IPS DF 19.7 (cell line): ENCODE measurements around the gene TCAF1.
"Not testable (repeated sequence)": the region's sequence is repeated elsewhere in the genome, so short reads cannot be mapped to it uniquely, and the experiment has no call there.

ENCODE experiments used
- DNase-seq: peaks from one replicate; pipeline ENCODE4 v3.0.0-alpha.2; 2013; ENCODE audit warnings: low read depth, low spot score

Gene TCAF1

DNA sequence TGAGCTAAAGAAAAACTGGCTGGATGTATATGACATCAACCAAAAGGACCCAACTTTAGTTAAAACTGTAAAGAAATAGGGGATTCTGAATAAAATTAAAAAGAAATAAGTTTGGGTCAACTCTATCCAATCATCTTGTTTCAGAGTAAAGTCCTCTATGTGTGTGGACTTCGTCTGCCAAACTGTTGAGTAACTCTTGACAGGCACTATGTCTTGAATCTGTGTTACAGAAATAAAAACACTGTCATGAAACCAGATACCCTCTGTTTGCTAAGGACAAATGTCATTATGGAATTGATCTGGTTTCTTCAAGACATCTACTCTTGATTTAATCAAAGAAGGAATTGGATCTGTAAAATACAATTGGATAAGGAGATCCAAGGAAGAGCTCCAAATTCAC is 46.5 kb downstream of the TCAF1 start:
- DNase-seq, result not testable (repeated sequence)

DNA sequence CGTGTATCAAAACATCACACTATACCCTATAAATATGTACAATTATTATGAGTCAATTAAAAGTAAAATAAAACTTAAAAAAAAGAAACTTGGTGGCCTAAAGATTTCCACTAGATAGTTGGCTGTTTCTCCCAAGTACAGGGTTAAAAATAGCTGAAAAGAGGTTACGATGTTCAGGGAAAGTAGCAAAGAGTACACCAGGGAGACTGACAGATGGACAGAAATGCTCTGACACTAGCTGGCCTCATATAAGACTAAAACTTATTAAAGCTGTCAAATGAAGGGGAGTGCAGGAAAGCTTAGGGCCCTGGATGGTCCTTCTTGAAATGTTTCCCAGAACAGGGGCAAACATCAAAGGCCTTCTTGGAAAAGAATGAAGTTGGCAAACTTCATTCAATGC is 51.3 kb downstream of the TCAF1 start:
- DNase-seq, result no peak

DNA sequence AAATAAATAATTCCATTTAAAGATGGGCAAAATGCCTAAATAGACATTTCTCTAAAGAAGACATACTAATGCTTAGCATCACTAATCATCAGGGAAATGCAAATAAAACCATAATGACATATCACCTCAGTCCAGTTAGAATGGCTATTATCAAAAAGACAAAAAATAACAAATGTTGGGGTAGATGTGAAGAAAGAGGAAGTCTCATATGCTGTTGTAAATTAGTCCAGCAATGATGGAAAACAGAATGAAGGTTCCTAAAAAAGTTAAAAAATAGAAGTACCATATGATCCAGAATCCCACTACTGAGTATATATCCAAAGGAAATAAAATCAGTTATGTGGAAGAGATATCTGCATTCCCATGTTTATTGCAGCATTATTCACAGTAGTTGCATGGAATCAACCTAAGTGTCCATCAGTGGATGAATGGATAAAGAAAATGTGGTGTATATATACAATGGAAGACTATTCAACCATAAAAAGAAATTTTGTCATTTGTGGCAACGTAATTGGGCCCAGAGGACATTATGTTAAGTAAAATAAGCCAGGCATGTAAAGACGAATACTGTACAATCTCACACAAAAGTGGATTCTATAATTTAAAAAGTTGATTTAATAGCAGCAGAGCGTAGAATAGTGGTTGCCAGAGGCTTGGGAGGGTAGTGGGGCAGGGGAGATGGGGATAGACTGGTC is 52.0 kb downstream of the TCAF1 start:
- no peak for DNase-seq

DNA sequence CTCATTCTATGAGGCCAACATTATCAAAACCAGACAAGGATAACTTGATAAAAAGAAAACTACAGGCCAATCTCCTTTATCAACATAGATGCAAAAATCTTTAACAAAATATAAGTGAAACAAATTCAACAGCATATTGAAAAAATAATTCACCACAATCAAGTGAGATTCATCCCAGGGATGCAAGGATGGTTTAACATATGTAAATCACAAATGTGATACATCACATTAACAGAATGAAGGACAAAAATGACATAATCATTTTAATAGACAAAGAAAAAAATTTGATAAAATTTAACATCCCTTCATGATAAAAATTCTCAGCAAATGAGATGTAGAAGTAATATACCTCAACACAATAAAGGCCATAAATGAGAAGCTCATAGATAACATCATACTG is 53.8 kb downstream of the TCAF1 start:
- no peak for DNase-seq

DNA sequence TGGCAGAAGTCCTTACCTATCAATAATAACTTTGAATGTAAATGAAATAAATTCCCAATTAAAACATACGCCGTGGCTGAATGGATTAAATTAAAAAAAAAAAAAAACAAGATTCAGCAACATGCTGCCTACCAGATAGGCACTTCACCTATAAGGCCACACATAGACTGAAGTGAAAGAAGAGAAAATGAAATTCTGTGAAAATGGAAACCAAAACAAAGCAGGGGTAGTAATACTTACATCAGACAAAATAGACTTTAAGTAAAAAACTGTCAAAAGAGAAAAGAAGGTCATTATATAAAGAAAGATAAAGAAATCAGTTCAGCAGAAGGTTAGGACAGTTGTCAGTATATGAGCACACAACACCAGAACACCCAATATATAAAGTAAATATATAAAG is 55.3 kb downstream of the TCAF1 start:
- DNase-seq, result no peak

DNA sequence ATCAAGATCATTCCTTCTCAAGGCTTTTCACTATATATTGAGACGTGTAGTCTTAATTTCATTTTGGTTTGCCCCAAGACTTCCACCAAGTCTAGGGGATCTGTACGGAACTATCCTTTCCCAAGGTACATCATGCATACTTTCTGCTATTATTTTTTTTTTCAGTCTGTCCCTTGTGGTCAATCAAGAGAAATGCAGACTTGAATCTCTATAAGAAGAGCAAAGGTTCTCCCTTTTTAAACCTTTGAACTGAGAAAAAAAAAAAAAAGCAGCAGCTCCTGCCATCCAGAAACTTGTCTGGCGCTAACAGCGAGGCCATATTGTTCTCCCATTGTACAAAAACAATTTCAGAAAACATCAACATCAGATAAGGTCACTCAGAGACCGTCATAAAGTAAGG is 60.3 kb downstream of the TCAF1 start:
- not testable (repeated sequence) for DNase-seq

DNA sequence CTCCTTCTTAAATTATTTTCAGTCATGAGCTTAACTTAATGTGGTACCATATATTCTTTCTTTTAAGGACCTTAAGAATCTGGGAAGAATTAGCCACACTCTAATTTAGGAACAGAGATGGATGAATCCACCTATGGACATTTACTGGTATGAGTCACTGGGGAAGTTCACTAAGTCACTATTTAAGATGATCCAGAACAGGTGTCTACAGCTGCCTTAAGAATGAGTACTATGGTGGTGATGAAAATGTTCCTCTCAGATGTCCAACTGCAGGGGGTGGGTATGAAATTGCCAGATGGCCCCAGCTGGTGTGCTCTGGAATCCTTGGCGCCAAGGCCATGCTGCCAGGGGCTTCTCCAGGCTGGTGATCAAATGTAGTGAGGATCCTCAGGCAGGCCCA is 61.9 kb downstream of the TCAF1 start:
- DNase-seq, result not testable (repeated sequence)

DNA sequence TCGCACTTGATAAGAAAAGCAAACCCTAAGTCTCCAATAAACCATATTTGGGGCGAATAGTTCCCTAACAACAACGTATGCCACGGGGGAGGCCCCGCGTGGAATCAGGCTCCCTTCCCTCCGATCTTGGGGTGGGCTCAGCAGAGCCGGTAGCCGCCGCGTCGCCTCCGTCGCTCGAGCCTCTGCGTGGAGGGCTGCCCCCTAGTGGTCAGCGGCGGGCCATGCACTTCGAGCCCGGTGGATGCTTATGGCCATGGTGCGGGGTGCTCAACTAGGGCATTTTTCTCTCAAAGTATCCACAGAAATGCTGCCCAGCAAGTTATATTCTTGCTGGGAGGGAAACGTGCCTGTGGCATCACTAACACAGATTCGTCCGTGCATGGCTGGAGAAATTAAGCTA is 64.8 kb downstream of the TCAF1 start:
- not testable (repeated sequence) for DNase-seq

DNA sequence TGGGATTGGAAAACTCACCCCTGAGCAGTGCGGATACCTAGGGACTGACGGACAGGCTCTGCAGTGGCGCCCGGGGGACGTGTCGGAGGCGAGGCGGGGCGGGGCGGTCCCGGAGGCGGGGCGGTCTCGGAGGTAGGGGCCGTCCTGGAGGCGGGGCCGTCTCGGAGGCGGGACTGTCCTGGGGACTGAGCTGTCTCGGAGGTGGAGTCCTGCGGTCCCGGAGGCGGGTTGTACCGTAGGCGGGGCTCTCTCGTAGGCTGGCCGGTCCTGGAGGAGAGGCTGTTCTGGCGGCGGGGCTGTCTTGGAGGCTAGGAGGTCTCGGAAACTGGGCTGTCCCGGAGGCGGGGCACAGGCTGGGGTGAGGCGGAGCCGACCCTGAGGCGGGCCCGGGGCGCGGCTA is 65.4 kb downstream of the TCAF1 start:
- not testable (repeated sequence) for DNase-seq

DNA sequence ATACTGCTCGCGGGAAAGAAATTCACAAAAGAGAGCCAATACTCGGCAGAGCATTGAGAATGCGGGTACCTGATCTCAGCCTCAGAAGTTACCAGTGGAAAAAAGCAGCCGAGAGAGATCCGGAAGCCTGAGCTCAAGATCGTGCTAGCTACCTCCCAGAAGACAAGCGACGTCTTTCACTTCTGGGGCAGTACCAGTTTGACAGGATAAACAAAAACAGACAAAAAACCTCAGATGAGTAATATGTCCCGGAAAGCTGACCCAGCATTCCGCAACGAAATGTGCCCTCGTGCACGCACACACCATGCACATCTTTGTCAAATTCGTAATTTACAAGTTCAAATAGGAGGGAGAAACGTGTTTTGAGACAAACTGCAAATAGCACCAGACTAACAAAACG is 65.9 kb downstream of the TCAF1 start:
- DNase-seq, result not testable (repeated sequence)

DNA sequence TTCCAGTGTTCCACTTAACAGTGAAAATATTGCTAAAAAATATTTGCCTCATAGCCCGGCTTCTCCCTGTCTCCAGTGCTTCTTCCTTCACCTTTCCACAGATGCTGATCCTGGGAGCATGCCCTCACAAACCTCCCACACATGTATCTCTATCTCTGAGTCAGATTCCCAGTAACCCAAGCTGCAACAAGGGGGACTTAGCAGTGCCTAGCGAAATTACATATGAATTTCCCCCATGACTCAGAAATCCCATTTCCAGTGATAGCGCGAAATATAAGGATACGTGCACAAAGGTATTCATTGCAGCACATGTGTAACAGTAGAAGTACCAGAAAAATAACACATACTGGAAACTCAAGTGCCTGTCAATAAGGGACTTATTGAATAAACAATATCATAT is 75.4 kb downstream of the TCAF1 start:
- not testable (repeated sequence) for DNase-seq

DNA sequence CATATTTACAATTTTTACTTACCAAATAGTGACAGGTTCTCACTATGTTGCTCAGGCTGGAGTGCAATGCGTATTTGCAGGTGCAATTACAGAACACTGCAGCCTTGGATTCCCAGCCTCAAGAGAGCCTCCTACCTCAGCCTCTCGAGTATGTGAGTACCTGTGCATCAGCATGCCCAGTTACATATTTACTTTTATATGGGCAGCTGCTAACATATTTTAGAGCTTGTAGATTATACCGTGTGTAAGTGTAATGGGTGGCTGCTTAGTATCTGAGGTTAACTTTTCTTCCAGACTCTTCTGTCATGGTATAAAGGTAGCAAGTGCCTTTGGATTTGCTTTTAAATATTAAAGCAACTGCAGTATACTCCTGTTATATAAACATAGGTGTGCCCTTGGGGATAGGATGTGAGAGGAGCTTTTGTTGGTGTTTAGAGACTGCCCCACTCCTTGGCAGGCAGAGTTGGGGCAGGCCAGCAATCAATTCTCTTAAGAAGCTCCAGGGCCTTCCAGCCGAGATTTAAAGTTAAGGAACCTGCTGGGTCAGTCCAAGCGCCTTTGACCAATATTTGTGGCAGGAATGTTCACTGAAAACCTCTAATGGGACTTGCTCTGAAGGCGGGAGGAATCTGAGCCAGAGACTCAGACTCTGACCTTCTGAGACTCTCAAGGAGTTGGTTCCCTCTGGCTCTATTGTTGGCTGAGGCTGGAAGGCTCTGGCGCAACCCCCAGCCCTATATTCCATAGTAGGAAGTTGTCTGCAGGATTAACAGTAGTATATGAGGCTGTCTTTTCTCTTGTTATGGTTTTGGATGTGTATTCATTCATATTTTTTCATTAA is 77.5 kb downstream of the TCAF1 start:
- not testable (repeated sequence) for DNase-seq

DNA sequence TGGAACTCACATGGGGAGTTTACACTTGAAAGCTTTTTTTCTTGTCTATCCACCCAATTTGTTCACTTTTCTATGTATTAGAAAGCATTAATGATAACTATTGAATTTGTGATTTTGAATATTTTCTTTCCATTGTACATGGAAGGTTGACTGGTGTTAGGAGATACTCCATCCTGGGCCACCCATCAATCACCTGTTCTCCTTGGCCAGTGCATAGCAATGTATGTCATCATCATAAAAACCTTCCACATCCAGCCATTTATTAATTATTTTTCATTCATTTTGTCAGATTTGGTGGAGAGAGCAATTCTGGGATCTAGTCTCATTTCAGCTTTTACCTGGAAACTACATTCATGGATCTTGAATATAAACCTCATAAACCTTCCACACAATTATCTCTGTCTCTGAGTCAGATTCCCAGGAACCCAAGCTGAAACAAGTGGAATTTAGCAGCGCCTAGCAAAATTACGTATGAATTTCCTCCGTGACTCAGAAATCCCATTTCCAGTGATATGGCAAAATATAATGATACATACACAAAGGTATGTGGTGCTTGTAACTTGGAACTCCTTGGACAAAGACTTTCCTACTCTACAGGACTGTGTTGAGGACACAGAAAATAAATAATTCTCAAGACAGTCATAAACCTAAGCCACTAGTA is 78.2 kb downstream of the TCAF1 start:
- not testable (repeated sequence) for DNase-seq

DNA sequence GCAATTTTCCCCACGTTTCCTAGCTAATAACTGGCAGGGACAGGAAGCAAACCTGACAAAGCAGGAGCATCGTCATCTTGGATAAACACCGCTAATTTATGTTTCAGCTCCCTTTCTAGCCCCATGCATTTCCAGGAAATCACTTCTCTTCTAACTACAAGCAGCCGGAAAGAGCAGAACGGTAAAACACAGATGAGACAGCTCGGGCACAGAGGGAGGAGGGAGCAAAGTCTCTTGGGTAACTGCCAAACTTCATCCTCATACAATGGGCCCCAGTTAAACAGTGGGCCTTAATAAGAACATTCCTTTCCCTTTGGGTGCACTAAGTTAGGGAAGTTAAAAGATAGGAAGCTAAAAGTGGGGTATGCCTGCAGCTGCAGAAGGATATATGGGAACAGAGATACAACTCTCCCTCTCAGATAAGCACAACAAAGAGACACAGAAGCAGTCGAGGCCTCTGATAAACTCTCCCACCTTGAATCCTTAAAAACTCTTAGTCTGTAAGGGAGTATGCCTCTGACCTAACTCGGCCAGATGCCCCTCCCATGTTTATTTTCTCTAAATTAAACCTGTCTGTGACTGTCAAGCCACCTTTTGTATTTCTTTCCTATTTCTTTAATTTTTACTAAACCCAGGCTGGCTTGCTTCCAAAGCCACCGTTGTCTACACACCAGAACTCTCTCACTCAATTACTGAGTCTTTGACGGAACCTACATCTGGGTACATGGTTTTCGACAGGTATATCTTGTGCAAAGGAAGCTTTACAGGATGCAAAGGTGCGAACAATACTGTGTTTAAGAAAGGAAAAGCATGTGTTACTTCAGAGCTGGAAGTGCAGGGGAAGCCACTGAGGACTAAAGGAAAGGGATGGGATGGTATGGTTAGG is 80.3 kb downstream of the TCAF1 start:
- not testable (repeated sequence) for DNase-seq

DNA sequence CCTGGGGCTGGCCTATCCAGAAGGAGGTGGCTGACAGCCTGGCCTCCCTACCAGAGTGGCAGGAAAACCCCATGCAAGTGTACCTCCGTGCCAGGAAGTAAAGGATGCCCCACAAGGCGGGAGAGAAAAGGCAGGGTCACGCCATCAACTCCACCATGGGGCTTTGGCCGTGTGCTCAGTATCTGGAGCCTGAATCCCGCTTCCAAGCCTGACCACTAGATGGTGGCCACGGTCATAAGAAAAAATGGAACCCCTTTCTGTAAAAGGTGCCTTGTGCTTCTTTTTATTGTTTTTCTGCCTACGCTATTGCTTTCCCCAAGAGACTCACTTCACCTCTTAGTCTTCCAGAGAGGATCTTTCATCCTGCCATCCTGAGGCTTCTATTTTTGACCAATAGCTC is 84.1 kb downstream of the TCAF1 start:
- DNase-seq, result not testable (repeated sequence)

DNA sequence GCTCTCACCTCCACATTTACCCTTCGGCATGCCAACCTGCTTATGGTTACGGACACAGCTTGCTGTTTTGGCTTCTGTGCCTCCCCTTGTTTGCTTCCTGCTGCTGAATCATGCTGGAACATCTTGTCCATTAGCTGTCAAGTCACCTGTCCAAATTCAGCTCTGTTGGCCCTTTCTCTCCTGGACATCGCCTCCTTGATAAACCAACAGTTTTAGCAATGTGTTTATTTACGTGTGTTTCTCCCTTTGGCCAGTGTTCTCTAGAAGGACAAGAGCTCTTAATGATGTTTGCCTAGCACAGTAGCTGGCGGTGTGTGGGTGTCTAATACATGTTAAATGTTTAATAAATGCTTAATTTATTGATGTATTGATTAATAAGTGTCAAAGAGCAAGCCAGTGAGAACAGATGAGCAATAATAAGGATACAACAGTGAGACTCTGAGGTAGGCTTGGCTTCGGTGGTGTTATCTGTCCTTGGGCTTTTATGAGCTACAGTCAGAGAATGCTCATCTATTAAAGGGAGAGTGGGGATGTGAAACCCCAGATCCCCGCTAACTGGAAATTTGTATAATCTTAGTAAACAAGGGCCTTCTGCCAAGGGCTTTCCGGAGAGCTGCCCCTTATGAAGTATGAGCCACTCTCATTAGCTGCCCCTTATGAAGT is 85.4 kb downstream of the TCAF1 start:
- not testable (repeated sequence) for DNase-seq

DNA sequence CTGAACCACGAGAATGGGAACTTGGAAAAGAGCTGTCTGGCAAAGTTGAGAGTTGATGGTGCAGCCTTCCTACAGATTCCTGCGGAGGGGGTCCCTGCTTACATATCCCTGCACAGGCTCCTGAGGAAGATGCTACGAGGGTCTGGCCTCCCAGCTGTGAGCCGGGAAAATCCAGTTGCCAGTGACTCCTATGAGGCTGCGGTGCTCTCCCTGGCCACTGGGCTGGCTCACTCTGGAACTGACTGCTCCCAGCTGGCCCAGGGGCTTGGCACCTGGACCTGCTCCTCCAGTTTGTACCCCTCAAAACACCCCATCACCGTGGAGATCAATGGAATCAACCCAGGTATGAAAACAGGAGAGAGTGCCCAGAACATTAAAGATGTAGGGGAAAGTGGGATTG is 91.3 kb downstream of the TCAF1 start:
- not testable (repeated sequence) for DNase-seq

DNA sequence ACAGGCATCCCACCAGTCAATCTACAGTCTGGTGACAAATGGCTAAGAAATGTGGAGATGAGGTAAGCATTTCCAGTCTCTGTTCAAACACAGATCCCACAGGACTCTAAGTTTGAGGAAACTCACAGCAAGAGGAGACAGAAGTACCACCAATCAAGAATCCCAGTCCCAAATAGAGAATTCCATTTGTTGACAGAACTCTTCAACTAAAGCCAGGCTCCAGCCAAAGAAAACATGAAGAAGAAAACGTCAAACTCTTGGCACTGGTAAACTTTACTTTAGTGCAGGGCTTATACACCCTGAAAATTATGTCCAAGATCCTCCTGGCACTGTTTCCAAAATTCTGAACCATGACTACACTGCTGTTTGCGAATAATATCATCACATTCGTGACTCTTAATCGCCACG is 95.3 kb downstream of the TCAF1 start:
- DNase-seq, result not testable (repeated sequence)
